ENCODE results near the gene TCAP. TPM values are rescaled to one million over a fixed set of nuclear protein-coding genes. Genes with fewer than 3 reads are reported as not detected.
A peak's percentile ranks its signal among the peaks of the same experiment; 100 is the strongest.

The TCAP gene
- total RNA-seq, 4 donors from 2014 or later, result 0.25 to 3.6 (median 1.5) TPM

- Histone ChIP-seq H3K36me3 (no peaks in the 10 kb centered on the region), H3K27me3 (peaks cover 45% of the 10 kb centered on the region), H3K27ac (peak overlapping the region in 3 of 4 donors; percentile 61 to 73 (median 69)), H3K4me3 (peak overlapping the region; percentile 51 to 70), H3K4me1 (peaks cover 0 to 33% (median 8%) of the 10 kb centered on the region in 3 donors), H3K9me3 (no peaks in the 10 kb centered on the region)
- 0 to 1% methylated on average over 6 to 7 of the region's 33 CpGs for WGBS, 2 donors (ENCODE audit: low coverage in 1 of 2)
- ATAC-seq, result no peak
- no peak for TF ChIP-seq POLR2A (IDR thresholded peaks at IDR 0.05)
- TF ChIP-seq CTCF (IDR thresholded peaks at IDR 0.05), result no peak
- TF ChIP-seq EP300 (IDR thresholded peaks at IDR 0.05), result no peak
- no peak for TF ChIP-seq POLR2AphosphoS5 (IDR thresholded peaks at IDR 0.05)
Measured at GRCh38 chr17:39618246-39618913, 46.8 kb upstream of the TCAP start.

- WGBS, 2 donors (ENCODE audit: low coverage in 1 of 2), result 59% methylated on average over 5 of the region's 13 CpGs; no CpG with 5 or more reads in 1 of the 2 donors
- Histone ChIP-seq H3K36me3 (no peaks in the 10 kb centered on the region), H3K27me3 (peaks cover 43% of the 10 kb centered on the region), H3K9me3 (no peaks in the 10 kb centered on the region), H3K4me1 (peaks cover 0 to 38% (median 8%) of the 10 kb centered on the region in 3 donors), H3K4me3 (no peak overlapping the region), H3K27ac (no peak overlapping the region)
- no peak for ATAC-seq
- TF ChIP-seq EP300 (IDR thresholded peaks at IDR 0.05) (no peak), CTCF (IDR thresholded peaks at IDR 0.05) (no peak), POLR2A (IDR thresholded peaks at IDR 0.05) (no peak), POLR2AphosphoS5 (IDR thresholded peaks at IDR 0.05) (no peak)
Measured at GRCh38 chr17:39618956-39619785, 46.0 kb upstream of the TCAP start.

- WGBS, 2 donors (ENCODE audit: low coverage in 1 of 2), result 60% methylated on average over 1 of the region's 1 CpG; no CpG with 5 or more reads in 1 of the 2 donors
- no peak for TF ChIP-seq CTCF (IDR thresholded peaks at IDR 0.05)
- no peak for TF ChIP-seq EP300 (IDR thresholded peaks at IDR 0.05)
- TF ChIP-seq POLR2A (IDR thresholded peaks at IDR 0.05), result no peak
- no peak overlapping the region for H3K27ac ChIP-seq
- peaks cover 0 to 38% (median 8%) of the 10 kb centered on the region in 3 donors for H3K4me1 ChIP-seq
- no peaks in the 10 kb centered on the region for H3K36me3 ChIP-seq
- no peak overlapping the region for H3K4me3 ChIP-seq
- H3K9me3 ChIP-seq, result no peaks in the 10 kb centered on the region
- H3K27me3 ChIP-seq, result peaks cover 43% of the 10 kb centered on the region
- ATAC-seq, result no peak
Measured at GRCh38 chr17:39619786-39620101, 45.4 kb upstream of the TCAP start.

GRCh38 chr17:39621523-39622379 lies 43.4 kb upstream of the TCAP start:
- Histone ChIP-seq H3K4me3 (no peak overlapping the region), H3K27me3 (peaks cover 48% of the 10 kb centered on the region), H3K36me3 (no peaks in the 10 kb centered on the region), H3K9me3 (no peaks in the 10 kb centered on the region), H3K27ac (no peak overlapping the region), H3K4me1 (peaks cover 0 to 45% (median 11%) of the 10 kb centered on the region in 3 donors)
- ATAC-seq, result peak; percentile 71
- WGBS, 2 donors (ENCODE audit: low coverage in 1 of 2), result 10 to 16% methylated on average over 10 to 19 of the region's 26 CpGs
- TF ChIP-seq CTCF (IDR thresholded peaks at IDR 0.05) (peak in 3 of 4 experiments; percentile 98 to 100 (median 100)), EP300 (IDR thresholded peaks at IDR 0.05) (no peak)

Measured in gastroesophageal sphincter (tissue), 4 donors.